ENCODE measurements around the gene FBH1.
"Not testable (repeated sequence)": the region's sequence is repeated elsewhere in the genome, so short reads cannot be mapped to it uniquely, and the experiment has no call there.

FBH1 gene

GRCh38 chr10:5876181-5876768, 13.8 kb upstream of the FBH1 start:
- DNase-seq: no peak

GRCh38 chr10:5877041-5877440, 13.0 kb upstream of the FBH1 start:
- DNase-seq: not testable (repeated sequence)

- no peak for DNase-seq
Measured at GRCh38 chr10:5882961-5883360, 7.1 kb upstream of the FBH1 start.

GRCh38 chr10:5885619-5886018, 4.4 kb upstream of the FBH1 start:
- DNase-seq: no peak

- no peak for DNase-seq
Measured at GRCh38 chr10:5887029-5887428, 3.0 kb upstream of the FBH1 start.

GRCh38 chr10:5887641-5888040, 2.4 kb upstream of the FBH1 start:
- DNase-seq: no peak

- DNase-seq: no peak
Measured at GRCh38 chr10:5888351-5888750, 1.7 kb upstream of the FBH1 start.

GRCh38 chr10:5888843-5889623, 1.0 kb upstream of the FBH1 start:
- peak; percentile 7 for DNase-seq

- no peak for DNase-seq
Measured at GRCh38 chr10:5890452-5890915, 441 bp downstream of the FBH1 start.

- no peak for DNase-seq
Measured at GRCh38 chr10:5891009-5891408, 966 bp downstream of the FBH1 start.

- no peak for DNase-seq
Measured at GRCh38 chr10:5892007-5892406, 2.0 kb downstream of the FBH1 start.

- no peak for DNase-seq
Measured at GRCh38 chr10:5893321-5893720, 3.3 kb downstream of the FBH1 start.

- no peak for DNase-seq
Measured at GRCh38 chr10:5894403-5894802, 4.4 kb downstream of the FBH1 start.

- no peak for DNase-seq
Measured at GRCh38 chr10:5894873-5895272, 4.8 kb downstream of the FBH1 start.

- DNase-seq: no peak
Measured at GRCh38 chr10:5895365-5895764, 5.3 kb downstream of the FBH1 start.

- DNase-seq: no peak
Measured at GRCh38 chr10:5895804-5896203, 5.8 kb downstream of the FBH1 start.

GRCh38 chr10:5896208-5897052, 6.4 kb downstream of the FBH1 start:
- DNase-seq: no peak

- no peak for DNase-seq
Measured at GRCh38 chr10:5897053-5897340, 7.0 kb downstream of the FBH1 start.

- no peak for DNase-seq
Measured at GRCh38 chr10:5897504-5897903, 7.5 kb downstream of the FBH1 start.

- DNase-seq: no peak
Measured at GRCh38 chr10:5898163-5898562, 8.1 kb downstream of the FBH1 start.

- no peak for DNase-seq
Measured at GRCh38 chr10:5900247-5900646, 10.2 kb downstream of the FBH1 start.

- DNase-seq: no peak
Measured at GRCh38 chr10:5902511-5903274, 12.7 kb downstream of the FBH1 start.

- DNase-seq: no peak
Measured at GRCh38 chr10:5903563-5903962, 13.5 kb downstream of the FBH1 start.

Data from COR-L47 (cell line).